Chondrocyte (in vitro differentiated cells): ENCODE results near the gene NR5A1. TPM values are rescaled to one million over a fixed set of nuclear protein-coding genes. Genes with fewer than 3 reads are reported as not detected.

Experiments used
- DNase-seq: peaks from one replicate; pipeline ENCODE4 v3.0.0; 2021; ENCODE audit warnings: mixed read lengths, low spot score
- H3K27ac Mint-ChIP-seq: one replicate; pipeline ENCODE4 v1.8.0; 2021; ENCODE audit warnings: mild to moderate bottlenecking, moderate library complexity, mixed read lengths; ENCODE audit not compliant: unreplicated experiment
- H3K27me3 Mint-ChIP-seq: 2 replicates; pipeline ENCODE4 v1.8.0; 2021; ENCODE audit warnings: low read depth, mixed read lengths
- H3K36me3 Mint-ChIP-seq: 2 replicates; pipeline ENCODE4 v1.8.0; 2021; ENCODE audit warnings: low read depth, mixed read lengths
- H3K4me1 Mint-ChIP-seq: 2 replicates; pipeline ENCODE4 v1.8.0; 2021; ENCODE audit warnings: low read depth, mild to moderate bottlenecking, mixed read lengths
- H3K4me3 Mint-ChIP-seq: one replicate; pipeline ENCODE4 v1.8.0; 2021; ENCODE audit warnings: mild to moderate bottlenecking, moderate library complexity, mixed read lengths; ENCODE audit not compliant: unreplicated experiment
- H3K9me3 Mint-ChIP-seq: 2 replicates; pipeline ENCODE4 v1.8.0; 2021; ENCODE audit warnings: low read depth, mixed read lengths
- total RNA-seq: library from RNA; stranded (reverse); gene quantifications from 3 replicates; pipeline ENCODE4 v1.2.1, GENCODE V29; 2021
- TF ChIP-seq, protein P1 (sequence below): fragments of 200-600 bp; sonication (generic); IDR thresholded peaks from 2 replicates; pipeline ENCODE4 v1.5.0; 2021; ENCODE audit warnings: antibody characterized with exemption, mild to moderate bottlenecking, moderate library complexity

Gene NR5A1
- total RNA-seq, 1 donor from 2014 or later = not detected

DNA sequence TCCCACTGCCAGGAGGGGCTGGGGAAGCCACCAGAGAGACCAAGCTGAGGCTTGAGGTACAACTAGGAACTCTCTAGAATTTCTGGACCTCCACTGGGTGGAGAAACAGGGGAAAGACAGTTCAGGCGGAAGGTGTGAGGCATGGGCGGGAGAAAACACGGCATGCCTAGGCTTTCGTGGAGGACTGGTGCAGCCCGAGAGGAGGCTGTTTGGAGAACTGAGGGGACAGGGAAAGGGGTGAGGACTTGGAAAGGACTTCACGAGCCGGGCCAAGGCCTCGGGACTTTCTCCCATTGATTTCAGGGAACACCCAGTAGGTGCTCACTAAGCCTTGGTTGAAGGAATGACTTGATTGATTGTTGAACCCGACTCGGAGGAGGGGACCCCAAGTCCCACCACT is 66.4 kb downstream of the NR5A1 start:
- H3K27me3 Mint-ChIP-seq = peaks cover 7% of the 10 kb centered on the region
- H3K27ac Mint-ChIP-seq = no peak overlapping the region
- peak; percentile 61 for DNase-seq
- H3K4me3 Mint-ChIP-seq = no peak overlapping the region
- TF ChIP-seq, protein P1, sequence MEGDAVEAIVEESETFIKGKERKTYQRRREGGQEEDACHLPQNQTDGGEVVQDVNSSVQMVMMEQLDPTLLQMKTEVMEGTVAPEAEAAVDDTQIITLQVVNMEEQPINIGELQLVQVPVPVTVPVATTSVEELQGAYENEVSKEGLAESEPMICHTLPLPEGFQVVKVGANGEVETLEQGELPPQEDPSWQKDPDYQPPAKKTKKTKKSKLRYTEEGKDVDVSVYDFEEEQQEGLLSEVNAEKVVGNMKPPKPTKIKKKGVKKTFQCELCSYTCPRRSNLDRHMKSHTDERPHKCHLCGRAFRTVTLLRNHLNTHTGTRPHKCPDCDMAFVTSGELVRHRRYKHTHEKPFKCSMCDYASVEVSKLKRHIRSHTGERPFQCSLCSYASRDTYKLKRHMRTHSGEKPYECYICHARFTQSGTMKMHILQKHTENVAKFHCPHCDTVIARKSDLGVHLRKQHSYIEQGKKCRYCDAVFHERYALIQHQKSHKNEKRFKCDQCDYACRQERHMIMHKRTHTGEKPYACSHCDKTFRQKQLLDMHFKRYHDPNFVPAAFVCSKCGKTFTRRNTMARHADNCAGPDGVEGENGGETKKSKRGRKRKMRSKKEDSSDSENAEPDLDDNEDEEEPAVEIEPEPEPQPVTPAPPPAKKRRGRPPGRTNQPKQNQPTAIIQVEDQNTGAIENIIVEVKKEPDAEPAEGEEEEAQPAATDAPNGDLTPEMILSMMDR = no peak
- no peaks in the 10 kb centered on the region for H3K4me1 Mint-ChIP-seq
- no peaks in the 10 kb centered on the region for H3K36me3 Mint-ChIP-seq
- H3K9me3 Mint-ChIP-seq = no peaks in the 10 kb centered on the region

DNA sequence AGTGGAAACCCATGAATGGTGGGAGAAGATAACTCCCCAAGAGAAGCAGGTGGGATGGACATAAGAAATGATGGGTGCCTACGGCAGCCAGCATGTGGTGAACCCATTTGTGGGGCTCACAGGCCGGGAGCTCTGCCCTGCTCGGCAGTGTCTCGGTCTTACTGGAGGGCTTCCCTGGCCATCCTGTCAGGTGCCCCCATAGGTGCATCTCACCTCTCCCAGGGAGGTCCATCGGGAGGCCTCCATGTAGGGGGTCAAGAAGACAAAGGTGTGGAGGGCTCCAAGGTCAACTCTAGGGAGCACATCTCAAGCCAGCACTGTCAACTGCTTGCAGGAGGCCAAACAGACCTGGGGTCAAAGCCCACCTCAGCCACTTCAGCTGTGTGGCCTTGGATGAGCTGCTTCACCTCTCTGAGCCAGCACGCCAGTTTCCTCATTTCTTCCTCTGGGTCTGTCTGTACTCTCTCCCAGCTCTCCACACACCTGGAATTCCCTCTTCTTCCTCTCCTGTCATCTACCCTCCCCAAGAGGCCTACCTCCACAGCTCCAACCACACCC is 67.4 kb downstream of the NR5A1 start:
- H3K27me3 Mint-ChIP-seq = peaks cover 7% of the 10 kb centered on the region
- no peaks in the 10 kb centered on the region for H3K4me1 Mint-ChIP-seq
- TF ChIP-seq, protein P1 = no peak
- H3K4me3 Mint-ChIP-seq = no peak overlapping the region
- DNase-seq = peak; percentile 77
- no peaks in the 10 kb centered on the region for H3K36me3 Mint-ChIP-seq
- H3K27ac Mint-ChIP-seq = no peak overlapping the region
- no peaks in the 10 kb centered on the region for H3K9me3 Mint-ChIP-seq

DNA sequence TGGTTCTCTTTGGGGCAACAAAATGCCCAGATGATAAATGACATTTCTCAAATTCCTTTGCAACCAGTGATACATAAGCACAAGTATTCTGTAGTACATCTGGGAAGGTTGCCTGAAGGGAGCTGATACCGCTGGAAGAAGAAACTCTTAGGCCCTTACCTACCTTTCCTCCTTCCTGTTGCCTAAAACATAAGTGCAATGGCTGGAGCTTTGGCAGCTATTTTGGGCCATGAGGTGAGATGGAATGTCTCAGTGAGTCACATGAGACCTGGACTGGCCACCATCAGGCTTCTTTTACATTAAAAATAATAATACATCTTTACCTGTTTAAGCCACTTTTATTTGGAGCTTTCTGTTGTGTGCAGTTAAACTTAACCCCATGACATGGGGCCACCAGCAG is 68.1 kb downstream of the NR5A1 start:
- H3K9me3 Mint-ChIP-seq = no peaks in the 10 kb centered on the region
- DNase-seq = no peak
- no peak overlapping the region for H3K27ac Mint-ChIP-seq
- H3K4me1 Mint-ChIP-seq = no peaks in the 10 kb centered on the region
- peaks cover 11% of the 10 kb centered on the region for H3K27me3 Mint-ChIP-seq
- TF ChIP-seq, protein P1 = no peak
- no peak overlapping the region for H3K4me3 Mint-ChIP-seq
- no peaks in the 10 kb centered on the region for H3K36me3 Mint-ChIP-seq

DNA sequence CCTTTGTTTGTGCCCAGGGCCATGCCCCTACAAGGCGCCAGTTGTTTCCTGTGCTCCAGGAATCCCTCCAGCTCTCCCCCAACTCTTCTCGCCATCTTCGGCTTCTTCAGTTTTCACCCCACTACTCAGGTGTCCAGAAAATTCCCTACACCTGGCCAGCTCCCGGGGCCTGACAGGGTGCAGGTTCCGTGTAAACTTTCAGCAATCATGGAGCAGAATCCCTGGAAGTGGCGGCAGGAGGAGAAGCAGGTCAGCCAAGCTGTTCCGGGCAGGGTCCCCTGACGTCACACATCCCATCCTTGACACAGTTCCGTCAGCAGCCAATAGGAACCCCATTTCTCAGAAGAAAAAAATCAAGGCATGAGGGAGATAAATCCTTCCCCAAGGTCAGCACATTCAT is 69.1 kb downstream of the NR5A1 start:
- H3K4me1 Mint-ChIP-seq = no peaks in the 10 kb centered on the region
- peak; percentile 43 for DNase-seq
- no peak overlapping the region for H3K27ac Mint-ChIP-seq
- H3K9me3 Mint-ChIP-seq = no peaks in the 10 kb centered on the region
- no peaks in the 10 kb centered on the region for H3K36me3 Mint-ChIP-seq
- no peak overlapping the region for H3K4me3 Mint-ChIP-seq
- TF ChIP-seq, protein P1 = no peak
- H3K27me3 Mint-ChIP-seq = peaks cover 13% of the 10 kb centered on the region

DNA sequence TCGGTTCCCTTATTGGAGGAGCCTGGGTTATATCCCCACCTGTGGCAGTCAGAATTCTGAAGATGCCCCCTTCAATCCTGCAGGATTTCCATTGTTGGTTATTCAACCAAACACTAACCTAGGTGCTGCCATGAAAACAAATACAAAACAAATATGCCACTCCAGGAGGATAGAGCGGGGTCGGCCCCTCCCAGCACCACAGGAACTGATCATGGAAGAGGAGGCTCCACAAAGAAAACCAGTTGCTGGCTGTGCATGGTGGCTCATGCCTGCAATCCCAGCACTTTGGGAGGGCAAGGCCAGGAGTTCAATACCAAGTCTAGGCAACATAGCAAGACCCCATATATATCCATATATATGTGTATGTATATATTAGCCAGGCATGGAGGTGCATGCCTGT is 70.1 kb downstream of the NR5A1 start:
- DNase-seq = peak; percentile 34
- Mint-ChIP-seq H3K9me3 (no peaks in the 10 kb centered on the region), H3K27ac (no peak overlapping the region), H3K36me3 (no peaks in the 10 kb centered on the region), H3K27me3 (peaks cover 20% of the 10 kb centered on the region), H3K4me1 (no peaks in the 10 kb centered on the region), H3K4me3 (no peak overlapping the region)
- TF ChIP-seq, protein P1 = no peak
